Adrenal gland (tissue), 12 donors: Measurements from ENCODE around the gene MORN4. TPM values are rescaled to one million over a fixed set of nuclear protein-coding genes. Genes with fewer than 3 reads are reported as not detected.
"Not testable (repeated sequence)": the region's sequence is repeated elsewhere in the genome, so short reads cannot be mapped to it uniquely, and the experiment has no call there.

ENCODE experiments used
- DNase-seq, 7 donors: peaks; one replicate each; pipeline ENCODE4 v3.0.0-alpha.2; 2019 to 2020
- H3K27ac ChIP-seq, 5 donors: fragments of 200-600 bp; sonication (generic) in 4 of 5; 1 replicate in 3 of 5; 2 replicates in 2 of 5; pipeline versions ENCODE4 v1.5.1 to v1.8.0; 2016 to 2020; ENCODE audit warnings: mild to moderate bottlenecking in 1 of 5
- H3K27me3 ChIP-seq: fragments of 200-600 bp; 2 replicates; pipeline ENCODE4 v1.8.0; 2021
- H3K36me3 ChIP-seq, 2 donors: fragments of 200-600 bp; replicated peaks in 1 of 2; 1 replicate in 1 of 2; 2 replicates in 1 of 2; pipeline versions ENCODE4 v1.5.1 to v1.8.0; 2018 to 2022
- H3K4me1 ChIP-seq, 2 donors: fragments of 200-600 bp; replicated peaks in 1 of 2; 1 replicate in 1 of 2; 2 replicates in 1 of 2; pipeline versions ENCODE4 v1.5.1 to v1.8.0; 2018 to 2021
- H3K4me3 ChIP-seq, 4 donors: fragments of 200-600 bp; sonication (generic) in 3 of 4; one replicate each; pipeline ENCODE4 v1.5.1; 2016 to 2018
- H3K9me3 ChIP-seq, 3 donors: fragments of 200-600 bp; sonication (generic) in 1 of 3; replicated peaks in 1 of 3; 1 replicate in 2 of 3; 2 replicates in 1 of 3; pipeline versions ENCODE4 v1.5.1 to v1.8.0; 2016 to 2021
- POLR2A ChIP-seq, 2 donors: fragments of 450-650 bp; IDR thresholded peaks; one replicate each; pipeline ENCODE4 v1.6.1; 2017; ENCODE audit warnings: antibody characterized with exemption in 2 of 2, mild to moderate bottlenecking in 2 of 2, moderate library complexity in 1 of 2
- WGBS, 4 donors: extraction: QIAGEN DNeasy Blood & Tissue Kit in 2 of 4; methylation state at CpG; one replicate each; pipeline versions ENCODE4 v1.1.5 to v1.1.7; 2013 to 2017; 5-methylcytosine and 5-hydroxymethylcytosine counted together
- intact Hi-C, 2 donors: fragments of 100-400 bp; cut with DNase I; formaldehyde crosslinking; loops; one replicate each; pipeline versions ENCODE4 v1.14.1 to v1.15.0; 2022 to 2023
- polyA plus RNA-seq, 3 donors: library from polyadenylated mRNA; stranded (reverse); fragments of 200-250 nt in 2 of 3; fragments of 350-450 nt in 1 of 3; fragmentation: Illumina TruSeq in 1 of 3; extraction: RNeasy Lipid Tissue Mini Kit (QIAGEN cat#74804) in 1 of 3; gene quantifications; one replicate each; pipeline ENCODE4 v1.2.3, GENCODE V29; 2013 to 2014
- total RNA-seq, 9 donors: library from RNA; depleted of rRNA in 4 of 9; stranded (reverse); fragments of >200 nt in 4 of 9; fragments of 120-200 nt in 1 of 9; fragmentation: NEBNext Ultra II Directional in 1 of 9; extraction: Animal tissue kit (Norgen Biotek cat#: 25700) in 1 of 9; gene quantifications; one replicate each; pipeline versions ENCODE4 v1.1.0 to v1.2.4, GENCODE V29; 2013 to 2023
- TF ChIP-seq, protein P1 (sequence below), 6 experiments: fragments of 450-650 bp in 4 of 6; fragments of 200-600 bp in 2 of 6; sonication (generic) in 1 of 6; IDR thresholded peaks; 1 replicate in 5 of 6; 2 replicates in 1 of 6; pipeline versions ENCODE4 v1.5.1 to v1.8.0; 2016 to 2021; ENCODE audit warnings: antibody characterized with exemption in 6 of 6, mild to moderate bottlenecking in 2 of 6, moderate library complexity in 1 of 6
- donor health status: healthy with polysubstance abuse.
- donor health status: Bipolar disorder and iron deficiency.
- donor health status: DM: yes; HTN: yes; CAD: no.
- donor health status: DM: no; HTN: no; CAD: no.
- donor health status: DM: no; HTN: no; CAD: no.
- donor health status: DM: yes; HTN: yes; CAD: no.

MORN4 gene
- total and polyA plus RNA-seq, 12 donors: 1.6 to 15.0 (median 8.0) TPM

DNA sequence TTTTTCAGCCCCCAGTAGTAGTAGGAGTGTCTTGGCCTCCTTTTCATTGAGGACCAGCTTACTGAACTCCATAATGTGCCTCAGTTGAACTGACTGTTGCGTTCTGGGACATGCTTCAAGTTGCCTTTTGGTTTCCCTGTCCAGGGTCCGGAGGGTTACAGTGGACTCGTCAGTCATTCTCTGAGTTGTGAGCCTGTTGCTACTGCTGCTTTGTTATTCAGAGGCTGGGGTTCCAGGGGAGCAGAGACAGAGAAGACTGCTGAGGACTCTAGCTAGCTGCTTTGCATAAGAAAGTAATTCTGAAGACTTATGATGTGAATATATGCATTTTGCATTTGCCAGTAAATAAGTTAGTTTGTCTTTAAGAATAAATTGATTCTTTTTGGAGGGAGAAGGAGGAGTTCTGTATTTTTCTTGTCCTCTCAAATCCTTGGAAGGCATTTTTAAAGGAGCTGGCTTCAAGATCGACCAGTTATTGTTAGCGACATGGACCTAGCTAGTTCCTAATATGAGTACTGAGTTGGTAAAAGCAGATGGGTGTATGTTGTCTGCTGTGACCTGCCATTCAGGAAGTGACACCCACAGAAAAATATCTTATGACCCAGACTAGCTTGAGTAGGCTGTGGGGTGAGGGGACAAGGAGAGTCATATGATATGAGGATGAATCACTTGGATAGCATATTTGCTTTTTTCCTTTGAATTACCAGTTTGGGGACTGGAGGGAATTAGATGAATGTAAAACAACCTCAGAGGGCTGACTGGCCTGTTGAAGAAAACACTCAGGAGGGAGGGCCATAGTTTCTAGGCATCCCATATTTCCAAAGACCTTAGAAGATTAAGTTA is 15.5 kb upstream of the MORN4 start:
- DNase-seq: peak in 6 of 7 donors; percentile 37 to 73 (median 63)
- TF ChIP-seq POLR2A (IDR thresholded peaks at IDR 0.05): peak in 1 of 2 donors; percentile 52
- TF ChIP-seq, protein P1, sequence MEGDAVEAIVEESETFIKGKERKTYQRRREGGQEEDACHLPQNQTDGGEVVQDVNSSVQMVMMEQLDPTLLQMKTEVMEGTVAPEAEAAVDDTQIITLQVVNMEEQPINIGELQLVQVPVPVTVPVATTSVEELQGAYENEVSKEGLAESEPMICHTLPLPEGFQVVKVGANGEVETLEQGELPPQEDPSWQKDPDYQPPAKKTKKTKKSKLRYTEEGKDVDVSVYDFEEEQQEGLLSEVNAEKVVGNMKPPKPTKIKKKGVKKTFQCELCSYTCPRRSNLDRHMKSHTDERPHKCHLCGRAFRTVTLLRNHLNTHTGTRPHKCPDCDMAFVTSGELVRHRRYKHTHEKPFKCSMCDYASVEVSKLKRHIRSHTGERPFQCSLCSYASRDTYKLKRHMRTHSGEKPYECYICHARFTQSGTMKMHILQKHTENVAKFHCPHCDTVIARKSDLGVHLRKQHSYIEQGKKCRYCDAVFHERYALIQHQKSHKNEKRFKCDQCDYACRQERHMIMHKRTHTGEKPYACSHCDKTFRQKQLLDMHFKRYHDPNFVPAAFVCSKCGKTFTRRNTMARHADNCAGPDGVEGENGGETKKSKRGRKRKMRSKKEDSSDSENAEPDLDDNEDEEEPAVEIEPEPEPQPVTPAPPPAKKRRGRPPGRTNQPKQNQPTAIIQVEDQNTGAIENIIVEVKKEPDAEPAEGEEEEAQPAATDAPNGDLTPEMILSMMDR (IDR thresholded peaks at IDR 0.05): no peak
- peaks cover 0 to 36% of the 10 kb centered on the region in 2 donors for H3K36me3 ChIP-seq
- peaks cover 25 to 51% of the 10 kb centered on the region in 2 donors for H3K4me1 ChIP-seq
- intact Hi-C loops: no loop called here
- no peaks in the 10 kb centered on the region for H3K27me3 ChIP-seq
- 62 to 75% (median 74%) methylated on average over 4 to 5 of the region's 5 CpGs for WGBS, 4 donors
- no peaks in the 10 kb centered on the region for H3K9me3 ChIP-seq
- no peak overlapping the region for H3K4me3 ChIP-seq
- H3K27ac ChIP-seq: peak overlapping the region; percentile 55 to 88 (median 69)

DNA sequence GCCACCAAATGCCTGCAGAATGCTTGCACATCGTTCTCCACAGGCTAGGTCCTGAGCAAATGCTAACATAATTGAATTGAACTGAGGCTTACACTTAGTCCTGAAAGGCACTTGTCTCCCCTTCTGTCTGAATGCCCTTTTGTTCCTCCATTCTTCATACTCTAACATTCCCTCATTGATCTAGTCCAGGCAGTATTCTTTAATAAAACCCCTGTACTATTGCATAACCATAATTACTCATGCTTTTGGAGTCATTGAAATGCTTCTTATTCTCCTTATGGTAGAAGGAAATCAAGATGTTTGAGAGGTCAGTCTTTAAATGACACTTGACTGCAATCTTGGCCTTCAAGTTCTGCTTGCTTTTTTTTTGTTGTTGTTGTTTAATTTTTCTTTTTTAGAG is 14.3 kb upstream of the MORN4 start:
- Histone ChIP-seq H3K27ac (peak overlapping the region in 3 of 5 donors; percentile 43 to 88 (median 69)), H3K4me3 (no peak overlapping the region), H3K36me3 (peaks cover 0 to 24% of the 10 kb centered on the region in 2 donors), H3K27me3 (no peaks in the 10 kb centered on the region), H3K4me1 (peaks cover 30 to 59% of the 10 kb centered on the region in 2 donors), H3K9me3 (no peaks in the 10 kb centered on the region)
- intact Hi-C loops: no loop called here
- DNase-seq: no peak
- no peak for TF ChIP-seq POLR2A (IDR thresholded peaks at IDR 0.05)
- TF ChIP-seq, protein P1 (IDR thresholded peaks at IDR 0.05): no peak
- WGBS, 4 donors: 75 to 92% (median 83%) methylated on average over 1 of the region's 1 CpG

GRCh38 chr10:97644936-97645335 is 11.6 kb upstream of the MORN4 start:
- intact Hi-C loops: no loop called here
- Histone ChIP-seq H3K9me3 (no peaks in the 10 kb centered on the region), H3K36me3 (peaks cover 0 to 9% of the 10 kb centered on the region in 2 donors), H3K4me1 (peaks cover 38 to 51% of the 10 kb centered on the region in 2 donors), H3K4me3 (no peak overlapping the region), H3K27me3 (no peaks in the 10 kb centered on the region), H3K27ac (peak overlapping the region in 2 of 5 donors; percentile 17 to 50)
- 78 to 89% (median 80%) methylated on average over 4 of the region's 4 CpGs for whole genome bisulfite sequencing, 4 donors
- no peak for DNase-seq
- TF ChIP-seq POLR2A (IDR thresholded peaks at IDR 0.05): no peak
- TF ChIP-seq, protein P1 (IDR thresholded peaks at IDR 0.05): no peak

- TF ChIP-seq POLR2A (IDR thresholded peaks at IDR 0.05): no peak
- TF ChIP-seq, protein P1 (IDR thresholded peaks at IDR 0.05): no peak
- Histone ChIP-seq H3K27me3 (no peaks in the 10 kb centered on the region), H3K27ac (peak overlapping the region in 1 of 5 donors; percentile 22), H3K36me3 (peaks cover 0 to 9% of the 10 kb centered on the region in 2 donors), H3K9me3 (no peaks in the 10 kb centered on the region), H3K4me3 (no peak overlapping the region), H3K4me1 (peaks cover 23 to 37% of the 10 kb centered on the region in 2 donors)
- 87 to 95% (median 94%) methylated on average over 4 of the region's 4 CpGs for WGBS, 4 donors
- DNase-seq: no peak
- intact Hi-C loops: no loop called here
These were observed 10.2 kb upstream of the MORN4 start for GRCh38 chr10:97643441-97643985.

DNA sequence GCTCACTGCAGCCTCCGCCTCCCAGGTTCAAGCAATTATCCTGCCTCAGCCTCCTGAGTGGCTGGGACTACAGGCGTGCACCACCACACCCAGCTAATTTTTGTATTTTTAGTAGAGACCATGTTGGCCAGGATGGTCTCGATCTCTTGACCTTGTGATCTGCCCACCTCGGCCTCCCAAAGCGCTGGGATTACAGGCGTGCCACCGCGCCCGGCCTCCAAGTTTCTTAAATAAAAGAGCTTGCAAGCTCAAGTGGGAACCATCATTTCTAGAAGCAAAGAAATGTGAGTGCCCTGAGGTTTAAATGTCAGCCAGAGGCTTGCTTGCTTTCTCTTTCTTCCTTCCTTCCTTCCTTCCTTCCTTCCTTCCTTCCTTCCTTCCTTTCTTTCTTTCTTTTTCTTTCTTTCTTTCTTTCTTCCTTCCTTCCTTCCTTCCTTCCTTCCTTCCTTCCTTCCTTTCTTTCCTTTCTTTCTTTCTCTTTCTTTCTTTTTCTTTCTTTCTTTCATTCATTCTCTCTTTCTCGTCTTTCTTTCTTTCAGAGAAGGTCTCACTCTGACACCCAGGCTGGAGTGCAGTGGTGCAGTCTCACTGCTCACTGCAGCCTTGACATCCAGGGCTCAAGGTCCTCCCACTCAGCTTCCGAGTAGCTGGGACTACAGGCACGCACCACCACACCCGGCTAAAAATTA is 9.3 kb upstream of the MORN4 start:
- H3K36me3 ChIP-seq, H3K4me3 ChIP-seq, H3K27me3 ChIP-seq, H3K9me3 ChIP-seq, intact Hi-C loops: not testable (repeated sequence)
- Histone ChIP-seq H3K27ac (peak overlapping the region in 2 of 5 donors; percentile 92 to 94), H3K4me1 (peaks cover 17 to 28% of the 10 kb centered on the region in 2 donors)
- DNase-seq: peak in 1 of 7 donors; percentile 36
- WGBS, 4 donors: 78 to 85% (median 79%) methylated on average over 13 of the region's 13 CpGs
